ENCODE measurements around the gene GALNT10. TPM values are rescaled to one million over a fixed set of nuclear protein-coding genes. Genes with fewer than 3 reads are reported as not detected.

Gene GALNT10
- total and polyA plus RNA-seq, 10 donors: 7.6 to 50.2 (median 43.5) TPM

GRCh38 chr5:154391788-154392187 lies 201.3 kb downstream of the GALNT10 start:
- H3K27me3 ChIP-seq (replicated peaks in 1 of 7): no peaks in the 10 kb centered on the region
- TF ChIP-seq, protein P1, sequence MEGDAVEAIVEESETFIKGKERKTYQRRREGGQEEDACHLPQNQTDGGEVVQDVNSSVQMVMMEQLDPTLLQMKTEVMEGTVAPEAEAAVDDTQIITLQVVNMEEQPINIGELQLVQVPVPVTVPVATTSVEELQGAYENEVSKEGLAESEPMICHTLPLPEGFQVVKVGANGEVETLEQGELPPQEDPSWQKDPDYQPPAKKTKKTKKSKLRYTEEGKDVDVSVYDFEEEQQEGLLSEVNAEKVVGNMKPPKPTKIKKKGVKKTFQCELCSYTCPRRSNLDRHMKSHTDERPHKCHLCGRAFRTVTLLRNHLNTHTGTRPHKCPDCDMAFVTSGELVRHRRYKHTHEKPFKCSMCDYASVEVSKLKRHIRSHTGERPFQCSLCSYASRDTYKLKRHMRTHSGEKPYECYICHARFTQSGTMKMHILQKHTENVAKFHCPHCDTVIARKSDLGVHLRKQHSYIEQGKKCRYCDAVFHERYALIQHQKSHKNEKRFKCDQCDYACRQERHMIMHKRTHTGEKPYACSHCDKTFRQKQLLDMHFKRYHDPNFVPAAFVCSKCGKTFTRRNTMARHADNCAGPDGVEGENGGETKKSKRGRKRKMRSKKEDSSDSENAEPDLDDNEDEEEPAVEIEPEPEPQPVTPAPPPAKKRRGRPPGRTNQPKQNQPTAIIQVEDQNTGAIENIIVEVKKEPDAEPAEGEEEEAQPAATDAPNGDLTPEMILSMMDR (IDR thresholded peaks at IDR 0.05 in 8 of 11, conservative IDR thresholded peaks at IDR 0.05 in 3 of 11): no peak
- TF ChIP-seq POLR2A (IDR thresholded peaks at IDR 0.05): no peak
- TF ChIP-seq POLR2AphosphoS5 (IDR thresholded peaks at IDR 0.05): no peak
- WGBS, 5 donors: 92 to 100% (median 100%) methylated on average over 2 of the region's 2 CpGs
- peaks cover 0 to 71% (median 8%) of the 10 kb centered on the region in 6 donors for H3K36me3 ChIP-seq
- H3K9me3 ChIP-seq: no peaks in the 10 kb centered on the region
- H3K4me3 ChIP-seq: no peak overlapping the region
- peaks cover 0 to 30% (median 8%) of the 10 kb centered on the region in 6 donors for H3K4me1 ChIP-seq
- DNase-seq: no peak
- intact Hi-C loops (cut with DNase I; ENCODE audit: low total_unique reads): no loop called here
- H3K27ac ChIP-seq: no peak overlapping the region

GRCh38 chr5:154393850-154394249 lies 203.3 kb downstream of the GALNT10 start:
- intact Hi-C loops (cut with DNase I; ENCODE audit: low total_unique reads): no loop called here
- DNase-seq: no peak
- Histone ChIP-seq H3K9me3 (no peaks in the 10 kb centered on the region), H3K4me1 (peaks cover 0 to 37% (median 10%) of the 10 kb centered on the region in 6 donors), H3K27ac (no peak overlapping the region), H3K4me3 (no peak overlapping the region), H3K36me3 (peaks cover 0 to 64% (median 8%) of the 10 kb centered on the region in 6 donors), H3K27me3 (replicated peaks in 1 of 7) (no peaks in the 10 kb centered on the region)
- no peak for TF ChIP-seq POLR2AphosphoS5 (IDR thresholded peaks at IDR 0.05)
- TF ChIP-seq, protein P1 (IDR thresholded peaks at IDR 0.05 in 8 of 11, conservative IDR thresholded peaks at IDR 0.05 in 3 of 11): no peak
- no peak for TF ChIP-seq POLR2A (IDR thresholded peaks at IDR 0.05)
- WGBS, 5 donors: 83 to 94% (median 90%) methylated on average over 3 of the region's 3 CpGs

- no peak overlapping the region for H3K4me3 ChIP-seq
- no peak for TF ChIP-seq POLR2AphosphoS5 (IDR thresholded peaks at IDR 0.05)
- TF ChIP-seq, protein P1 (IDR thresholded peaks at IDR 0.05 in 8 of 11, conservative IDR thresholded peaks at IDR 0.05 in 3 of 11): peak in 2 of 11 experiments; percentile 8 to 14
- H3K4me1 ChIP-seq: peaks cover 0 to 37% (median 10%) of the 10 kb centered on the region in 6 donors
- DNase-seq: no peak
- peak overlapping the region in 1 of 8 donors; percentile 5 for H3K27ac ChIP-seq
- H3K27me3 ChIP-seq (replicated peaks in 1 of 7): no peaks in the 10 kb centered on the region
- 66 to 83% (median 74%) methylated on average over 5 of the region's 5 CpGs for WGBS, 5 donors
- intact Hi-C loops (cut with DNase I; ENCODE audit: low total_unique reads): no loop called here
- H3K36me3 ChIP-seq: peaks cover 0 to 69% (median 8%) of the 10 kb centered on the region in 6 donors
- no peaks in the 10 kb centered on the region for H3K9me3 ChIP-seq
These were observed 203.8 kb downstream of the GALNT10 start for GRCh38 chr5:154394307-154394706.

GRCh38 chr5:154395407-154396106 lies 205.0 kb downstream of the GALNT10 start:
- TF ChIP-seq POLR2A (IDR thresholded peaks at IDR 0.05) (no peak), POLR2AphosphoS5 (IDR thresholded peaks at IDR 0.05) (peak in 2 of 3 donors; percentile 70 to 71)
- Histone ChIP-seq H3K4me1 (peaks cover 0 to 37% (median 10%) of the 10 kb centered on the region in 6 donors), H3K9me3 (no peaks in the 10 kb centered on the region), H3K4me3 (no peak overlapping the region), H3K27me3 (replicated peaks in 1 of 7) (no peaks in the 10 kb centered on the region), H3K27ac (peak overlapping the region in 3 of 8 donors; percentile 2 to 28 (median 18)), H3K36me3 (peaks cover 0 to 64% (median 7%) of the 10 kb centered on the region in 6 donors)
- WGBS, 5 donors: 66 to 74% (median 73%) methylated on average over 14 of the region's 14 CpGs
- intact Hi-C loops (cut with DNase I; ENCODE audit: low total_unique reads): no loop called here
- DNase-seq: no peak

All from spleen (tissue), 11 donors.